WTC11 (cell line): ENCODE measurements around the gene PABPN1L. TPM values are rescaled to one million over a fixed set of nuclear protein-coding genes. Genes with fewer than 3 reads are reported as not detected.

Experiments used
- ATAC-seq: fragments of 200-7000 bp; cut with Tn5 transposase; 2 replicates; pipeline ENCODE4 v1.10.0; 2021; ENCODE audit warnings: mild to moderate bottlenecking, moderate library complexity
- CTCF ChIA-PET: fragments of 300-600 bp; sonication (Branson Sonifier 250); formaldehyde crosslinking; loops from one replicate; lab custom pipeline; 2021; ENCODE audit warnings: antibody characterized with exemption; lab: Charles Lee
- POLR2A ChIA-PET: fragments of 350-600 bp; sonication (Branson Sonifier 250); formaldehyde crosslinking; loops from one replicate; lab custom pipeline; 2021; ENCODE audit warnings: antibody characterized with exemption; lab: Charles Lee
- DNase-seq: peaks from one replicate; pipeline ENCODE4 v3.0.0; 2021; ENCODE audit warnings: low spot score
- H3K27ac Mint-ChIP-seq: 2 replicates; pipeline ENCODE4 v1.8.0; 2021; ENCODE audit warnings: mixed read lengths
- H3K27me3 Mint-ChIP-seq: 2 replicates; pipeline ENCODE4 v1.8.0; 2021; ENCODE audit warnings: low read depth, mild to moderate bottlenecking, moderate library complexity, mixed read lengths
- H3K36me3 Mint-ChIP-seq: 2 replicates; pipeline ENCODE4 v1.8.0; 2021; ENCODE audit warnings: mixed read lengths
- H3K4me1 Mint-ChIP-seq: 2 replicates; pipeline ENCODE4 v1.8.0; 2022; ENCODE audit warnings: mixed read lengths
- H3K4me3 Mint-ChIP-seq: 2 replicates; pipeline ENCODE4 v1.8.0; 2021; ENCODE audit warnings: mild to moderate bottlenecking, moderate library complexity, mixed read lengths
- H3K9me3 Mint-ChIP-seq: 2 replicates; pipeline ENCODE4 v1.8.0; 2021; ENCODE audit warnings: mixed read lengths
- ATF1 ChIP-seq: sonication (generic); formaldehyde crosslinking; IDR thresholded peaks from 2 replicates; pipeline ENCODE4 v1.8.1; 2023; ENCODE audit warnings: mild to moderate bottlenecking, moderate library complexity, missing genetic modification reagents
- FOXJ3 ChIP-seq: sonication (generic); formaldehyde crosslinking; IDR thresholded peaks from 2 replicates; pipeline ENCODE4 v1.9.0; 2021; ENCODE audit warnings: missing genetic modification reagents, mild to moderate bottlenecking, borderline replicate concordance
- FOXP1 ChIP-seq: sonication (generic); formaldehyde crosslinking; IDR thresholded peaks from 2 replicates; pipeline ENCODE4 v1.8.0; 2022; ENCODE audit warnings: missing genetic modification reagents, mild to moderate bottlenecking, moderate library complexity, borderline replicate concordance
- JUN ChIP-seq: sonication (generic); formaldehyde crosslinking; IDR thresholded peaks from 2 replicates; pipeline ENCODE4 v1.8.0; 2023; ENCODE audit warnings: mild to moderate bottlenecking, missing genetic modification reagents
- MXD4 ChIP-seq: fragments of 250-450 bp; sonication (Bioruptor Pico); IDR thresholded peaks from 2 replicates; pipeline ENCODE4 v1.8.0; 2021; ENCODE audit warnings: mild to moderate bottlenecking, moderate library complexity, borderline replicate concordance
- NR2C2 ChIP-seq: sonication (generic); formaldehyde crosslinking; IDR thresholded peaks from 2 replicates; pipeline ENCODE4 v1.8.0; 2022; ENCODE audit warnings: mild to moderate bottlenecking, missing genetic modification reagents
- SP1 ChIP-seq: sonication (generic); formaldehyde crosslinking; conservative IDR thresholded peaks from 2 replicates; pipeline ENCODE4 v1.8.1; 2022; ENCODE audit warnings: missing genetic modification reagents
- TEAD4 ChIP-seq: sonication (generic); formaldehyde crosslinking; IDR thresholded peaks from 2 replicates; pipeline ENCODE4 v1.8.0; 2022; ENCODE audit warnings: mild to moderate bottlenecking, missing genetic modification reagents
- ZNF232 ChIP-seq: sonication (generic); formaldehyde crosslinking; IDR thresholded peaks from 2 replicates; pipeline ENCODE4 v1.8.0; 2022; ENCODE audit warnings: mild to moderate bottlenecking, missing genetic modification reagents
- ZNF416 ChIP-seq: fragments of 250-450 bp; sonication (Bioruptor Pico); IDR thresholded peaks from 2 replicates; pipeline ENCODE4 v1.9.0; 2021; ENCODE audit warnings: mild to moderate bottlenecking, inconsistent platforms
- total RNA-seq: library from RNA; stranded (reverse); gene quantifications from 3 replicates; pipeline ENCODE4 v1.2.3, GENCODE V29; 2021
- TF ChIP-seq, protein P1 (sequence below): sonication (generic); formaldehyde crosslinking; IDR thresholded peaks from 2 replicates; pipeline ENCODE4 v1.8.0; 2022; ENCODE audit warnings: mild to moderate bottlenecking, missing genetic modification reagents
- TF ChIP-seq, protein P2 (sequence below): sonication (generic); formaldehyde crosslinking; IDR thresholded peaks from 2 replicates; pipeline ENCODE4 v1.8.1; 2022; ENCODE audit warnings: mild to moderate bottlenecking, moderate library complexity, missing genetic modification reagents
- TF ChIP-seq, protein P3 (sequence below): sonication (generic); formaldehyde crosslinking; IDR thresholded peaks from 2 replicates; pipeline ENCODE4 v1.8.0; 2022; ENCODE audit warnings: mild to moderate bottlenecking, missing genetic modification reagents
- TF ChIP-seq, protein P4 (sequence below): fragments of 250-450 bp; sonication (Bioruptor Pico); IDR thresholded peaks from 2 replicates; pipeline ENCODE4 v1.9.0; 2021; ENCODE audit warnings: mild to moderate bottlenecking
- TF ChIP-seq, protein P5 (sequence below): sonication (generic); formaldehyde crosslinking; conservative IDR thresholded peaks from 2 replicates; pipeline ENCODE4 v1.8.1; 2023; ENCODE audit warnings: mild to moderate bottlenecking, low read depth, missing genetic modification reagents, moderate library complexity
- TF ChIP-seq, protein P6 (sequence below): sonication (generic); formaldehyde crosslinking; IDR thresholded peaks from 2 replicates; pipeline ENCODE4 v1.8.1; 2023; ENCODE audit warnings: mild to moderate bottlenecking, missing genetic modification reagents
- TF ChIP-seq, protein P7 (sequence below): sonication (generic); formaldehyde crosslinking; IDR thresholded peaks from 2 replicates; pipeline ENCODE4 v1.8.0; 2022; ENCODE audit warnings: mild to moderate bottlenecking, missing genetic modification reagents

The PABPN1L gene
- total RNA-seq, 1 experiment from 2014 or later: not detected

DNA sequence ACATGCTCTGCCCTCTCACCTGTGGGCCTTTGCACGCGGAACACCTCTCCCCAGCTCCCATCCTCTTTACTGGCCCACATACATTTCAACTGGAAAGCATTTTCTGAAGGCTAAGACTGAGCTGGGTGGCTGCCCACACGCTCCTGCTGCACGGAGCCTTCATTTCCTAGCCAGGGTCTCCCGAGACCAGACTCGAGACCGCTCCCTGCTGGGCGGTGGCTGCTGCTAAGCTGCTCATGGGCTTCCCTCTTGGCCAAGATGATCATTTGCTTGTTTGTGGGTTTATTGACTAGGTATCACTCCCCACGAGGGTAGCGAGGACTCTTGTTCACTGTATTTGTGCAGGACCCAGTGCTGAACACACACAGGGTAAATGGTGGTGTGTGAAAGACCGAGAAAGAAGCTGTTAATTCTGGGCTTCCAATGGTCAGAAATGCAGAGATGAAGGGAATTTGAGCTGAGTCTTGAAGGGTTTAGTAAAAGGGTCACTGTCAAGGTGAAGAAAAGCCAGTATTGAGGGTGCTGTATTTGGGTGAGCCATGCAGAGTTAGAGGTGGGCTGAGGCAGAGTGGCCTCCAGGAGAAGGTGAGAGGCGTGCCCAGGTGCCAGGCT, 8.6 kb downstream of the PABPN1L start:
- CTCF ChIA-PET: interaction anchor here (0.5 to 2.9 kb wide), 18 partner anchors 8 to 383 kb away, joined by 3 to 22 read pairs (median 4); partner anchors contain the start of gene APRT

DNA sequence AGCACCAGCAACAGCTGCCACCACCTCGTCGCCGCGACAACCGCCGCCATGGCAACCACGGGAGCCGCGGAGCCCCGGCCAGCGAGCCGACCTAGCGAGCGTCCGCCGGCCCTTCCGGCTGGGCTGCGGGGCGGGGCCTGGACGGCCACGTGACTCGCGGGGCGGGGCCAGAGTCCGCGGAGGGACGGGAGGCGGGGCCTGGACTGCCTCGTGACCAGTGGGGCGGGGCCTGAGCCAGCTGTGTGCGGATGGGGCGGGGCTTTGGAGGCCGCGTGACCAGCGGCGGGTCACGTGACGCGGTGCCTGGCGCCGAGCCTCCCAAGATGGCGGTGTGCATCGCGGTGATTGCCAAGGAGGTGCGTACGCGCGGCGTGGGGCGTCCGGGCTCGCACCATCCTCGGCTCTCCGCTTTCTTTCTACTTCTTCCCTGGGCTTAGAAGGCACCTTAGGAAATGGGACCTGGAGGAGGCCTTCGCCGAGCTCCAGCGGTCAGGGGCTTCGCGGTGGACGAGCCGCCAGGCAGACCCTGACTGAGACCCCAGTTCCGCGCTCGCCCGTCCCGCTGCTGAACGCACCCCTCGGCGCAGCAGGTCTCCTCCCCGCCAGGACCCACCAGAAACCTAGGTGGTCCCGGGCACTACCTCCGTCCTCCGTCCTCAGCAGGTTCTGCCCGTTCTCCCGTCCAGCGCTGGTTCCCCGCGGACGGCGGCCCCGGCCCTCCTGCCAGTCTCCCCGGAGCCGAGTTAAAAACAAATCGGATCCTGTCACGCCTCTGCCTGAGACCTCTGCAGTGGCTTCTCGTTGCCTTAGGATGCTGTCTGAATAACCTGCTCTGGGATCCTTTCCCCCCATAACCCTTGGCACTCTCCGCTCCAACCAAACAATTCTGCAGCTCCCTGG, 9.4 kb downstream of the PABPN1L start, which contains the start of the genes GALNS and TRAPPC2L:
GALNS (minus strand) TSS at position 120 of the 900 bp plus-strand sequence; CDS start at position 50, 70 bp downstream.
TRAPPC2L (plus strand) TSS at position 300 of the 900 bp plus-strand sequence; CDS start at position 324, 24 bp downstream.
- H3K4me1 Mint-ChIP-seq: peaks cover 20% of the 10 kb centered on the region
- ChIA-PET CTCF (interaction anchor here (0.6 to 2.9 kb wide), 19 partner anchors 12 to 383 kb away, joined by 3 to 22 read pairs (median 6); partner anchors contain the start of genes APRT and CDH15), POLR2A (interaction anchor here (1.0 to 1.7 kb wide), 2 partner anchors 24 to 44 kb away, joined by 5 read pairs; no protein-coding TSS in a partner anchor)
- H3K36me3 Mint-ChIP-seq: peaks cover 32% of the 10 kb centered on the region
- ATAC-seq (peak; percentile 88), DNase-seq (peak; percentile 99)
- peak within 1 kb of the TSS; percentile 99 for H3K4me3 Mint-ChIP-seq
- no peaks in the 10 kb centered on the region; the same call in 1 of the 2 replicates for H3K9me3 Mint-ChIP-seq
- H3K27me3 Mint-ChIP-seq: no peaks in the 10 kb centered on the region
- H3K27ac Mint-ChIP-seq: peak within 1 kb of the TSS; percentile 94
- TF ChIP-seq, protein P1, sequence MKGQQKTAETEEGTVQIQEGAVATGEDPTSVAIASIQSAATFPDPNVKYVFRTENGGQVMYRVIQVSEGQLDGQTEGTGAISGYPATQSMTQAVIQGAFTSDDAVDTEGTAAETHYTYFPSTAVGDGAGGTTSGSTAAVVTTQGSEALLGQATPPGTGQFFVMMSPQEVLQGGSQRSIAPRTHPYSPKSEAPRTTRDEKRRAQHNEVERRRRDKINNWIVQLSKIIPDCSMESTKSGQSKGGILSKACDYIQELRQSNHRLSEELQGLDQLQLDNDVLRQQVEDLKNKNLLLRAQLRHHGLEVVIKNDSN (CRISPR knock-in tag): peak; percentile 99
- peak; percentile 96 for TF ChIP-seq SP1 (CRISPR knock-in tag)
- TF ChIP-seq, protein P2, sequence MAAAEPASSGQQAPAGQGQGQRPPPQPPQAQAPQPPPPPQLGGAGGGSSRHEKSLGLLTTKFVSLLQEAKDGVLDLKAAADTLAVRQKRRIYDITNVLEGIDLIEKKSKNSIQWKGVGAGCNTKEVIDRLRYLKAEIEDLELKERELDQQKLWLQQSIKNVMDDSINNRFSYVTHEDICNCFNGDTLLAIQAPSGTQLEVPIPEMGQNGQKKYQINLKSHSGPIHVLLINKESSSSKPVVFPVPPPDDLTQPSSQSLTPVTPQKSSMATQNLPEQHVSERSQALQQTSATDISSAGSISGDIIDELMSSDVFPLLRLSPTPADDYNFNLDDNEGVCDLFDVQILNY (CRISPR knock-in tag): no peak
- TF ChIP-seq FOXJ3: no peak
- TF ChIP-seq ZNF232: peak; percentile 85
- TF ChIP-seq TEAD4 (CRISPR knock-in tag): 0 out of 2 replicates have a peak, but pooled peaks have one; percentile 54
- TF ChIP-seq, protein P3, sequence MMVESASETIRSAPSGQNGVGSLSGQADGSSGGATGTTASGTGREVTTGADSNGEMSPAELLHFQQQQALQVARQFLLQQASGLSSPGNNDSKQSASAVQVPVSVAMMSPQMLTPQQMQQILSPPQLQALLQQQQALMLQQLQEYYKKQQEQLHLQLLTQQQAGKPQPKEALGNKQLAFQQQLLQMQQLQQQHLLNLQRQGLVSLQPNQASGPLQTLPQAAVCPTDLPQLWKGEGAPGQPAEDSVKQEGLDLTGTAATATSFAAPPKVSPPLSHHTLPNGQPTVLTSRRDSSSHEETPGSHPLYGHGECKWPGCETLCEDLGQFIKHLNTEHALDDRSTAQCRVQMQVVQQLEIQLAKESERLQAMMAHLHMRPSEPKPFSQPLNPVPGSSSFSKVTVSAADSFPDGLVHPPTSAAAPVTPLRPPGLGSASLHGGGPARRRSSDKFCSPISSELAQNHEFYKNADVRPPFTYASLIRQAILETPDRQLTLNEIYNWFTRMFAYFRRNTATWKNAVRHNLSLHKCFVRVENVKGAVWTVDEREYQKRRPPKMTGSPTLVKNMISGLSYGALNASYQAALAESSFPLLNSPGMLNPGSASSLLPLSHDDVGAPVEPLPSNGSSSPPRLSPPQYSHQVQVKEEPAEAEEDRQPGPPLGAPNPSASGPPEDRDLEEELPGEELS (CRISPR knock-in tag): no peak
- peak; percentile 59; the same call in 1 of the 2 replicates for TF ChIP-seq JUN (CRISPR knock-in tag)
- TF ChIP-seq FOXP1 (CRISPR knock-in tag): peak; percentile 43; the same call in 1 of the 2 replicates

More for the DNA sequence above, 8.6 kb downstream of the PABPN1L start:
- TF ChIP-seq ATF1 (CRISPR knock-in tag) (no peak), MXD4 (CRISPR knock-in tag) (no peak), NR2C2 (CRISPR knock-in tag) (no peak), ZNF416 (CRISPR knock-in tag) (no peak)
- TF ChIP-seq, protein P4, sequence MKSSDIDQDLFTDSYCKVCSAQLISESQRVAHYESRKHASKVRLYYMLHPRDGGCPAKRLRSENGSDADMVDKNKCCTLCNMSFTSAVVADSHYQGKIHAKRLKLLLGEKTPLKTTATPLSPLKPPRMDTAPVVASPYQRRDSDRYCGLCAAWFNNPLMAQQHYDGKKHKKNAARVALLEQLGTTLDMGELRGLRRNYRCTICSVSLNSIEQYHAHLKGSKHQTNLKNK: no peak
- TF ChIP-seq, protein P5, sequence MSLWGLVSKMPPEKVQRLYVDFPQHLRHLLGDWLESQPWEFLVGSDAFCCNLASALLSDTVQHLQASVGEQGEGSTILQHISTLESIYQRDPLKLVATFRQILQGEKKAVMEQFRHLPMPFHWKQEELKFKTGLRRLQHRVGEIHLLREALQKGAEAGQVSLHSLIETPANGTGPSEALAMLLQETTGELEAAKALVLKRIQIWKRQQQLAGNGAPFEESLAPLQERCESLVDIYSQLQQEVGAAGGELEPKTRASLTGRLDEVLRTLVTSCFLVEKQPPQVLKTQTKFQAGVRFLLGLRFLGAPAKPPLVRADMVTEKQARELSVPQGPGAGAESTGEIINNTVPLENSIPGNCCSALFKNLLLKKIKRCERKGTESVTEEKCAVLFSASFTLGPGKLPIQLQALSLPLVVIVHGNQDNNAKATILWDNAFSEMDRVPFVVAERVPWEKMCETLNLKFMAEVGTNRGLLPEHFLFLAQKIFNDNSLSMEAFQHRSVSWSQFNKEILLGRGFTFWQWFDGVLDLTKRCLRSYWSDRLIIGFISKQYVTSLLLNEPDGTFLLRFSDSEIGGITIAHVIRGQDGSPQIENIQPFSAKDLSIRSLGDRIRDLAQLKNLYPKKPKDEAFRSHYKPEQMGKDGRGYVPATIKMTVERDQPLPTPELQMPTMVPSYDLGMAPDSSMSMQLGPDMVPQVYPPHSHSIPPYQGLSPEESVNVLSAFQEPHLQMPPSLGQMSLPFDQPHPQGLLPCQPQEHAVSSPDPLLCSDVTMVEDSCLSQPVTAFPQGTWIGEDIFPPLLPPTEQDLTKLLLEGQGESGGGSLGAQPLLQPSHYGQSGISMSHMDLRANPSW (CRISPR knock-in tag): no peak
- TF ChIP-seq, protein P6, sequence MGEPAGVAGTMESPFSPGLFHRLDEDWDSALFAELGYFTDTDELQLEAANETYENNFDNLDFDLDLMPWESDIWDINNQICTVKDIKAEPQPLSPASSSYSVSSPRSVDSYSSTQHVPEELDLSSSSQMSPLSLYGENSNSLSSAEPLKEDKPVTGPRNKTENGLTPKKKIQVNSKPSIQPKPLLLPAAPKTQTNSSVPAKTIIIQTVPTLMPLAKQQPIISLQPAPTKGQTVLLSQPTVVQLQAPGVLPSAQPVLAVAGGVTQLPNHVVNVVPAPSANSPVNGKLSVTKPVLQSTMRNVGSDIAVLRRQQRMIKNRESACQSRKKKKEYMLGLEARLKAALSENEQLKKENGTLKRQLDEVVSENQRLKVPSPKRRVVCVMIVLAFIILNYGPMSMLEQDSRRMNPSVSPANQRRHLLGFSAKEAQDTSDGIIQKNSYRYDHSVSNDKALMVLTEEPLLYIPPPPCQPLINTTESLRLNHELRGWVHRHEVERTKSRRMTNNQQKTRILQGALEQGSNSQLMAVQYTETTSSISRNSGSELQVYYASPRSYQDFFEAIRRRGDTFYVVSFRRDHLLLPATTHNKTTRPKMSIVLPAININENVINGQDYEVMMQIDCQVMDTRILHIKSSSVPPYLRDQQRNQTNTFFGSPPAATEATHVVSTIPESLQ (CRISPR knock-in tag): no peak
- TF ChIP-seq, protein P7, sequence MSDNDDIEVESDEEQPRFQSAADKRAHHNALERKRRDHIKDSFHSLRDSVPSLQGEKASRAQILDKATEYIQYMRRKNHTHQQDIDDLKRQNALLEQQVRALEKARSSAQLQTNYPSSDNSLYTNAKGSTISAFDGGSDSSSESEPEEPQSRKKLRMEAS: no peak
- TF ChIP-seq, protein P3 (CRISPR knock-in tag): no peak
- ATAC-seq (peak; percentile 42), DNase-seq (peak; percentile 72)
- Mint-ChIP-seq H3K36me3 (peaks cover 27% of the 10 kb centered on the region), H3K4me3 (peak overlapping the region; percentile 99), H3K27me3 (no peaks in the 10 kb centered on the region), H3K4me1 (peaks cover 20% of the 10 kb centered on the region), H3K27ac (peak overlapping the region; percentile 94), H3K9me3 (no peaks in the 10 kb centered on the region)
- POLR2A ChIA-PET: interaction anchor here (1.0 to 1.7 kb wide), 2 partner anchors 24 to 45 kb away, joined by 5 read pairs; no protein-coding TSS in a partner anchor
